K562 (cell line): ENCODE results near the gene RSPH10B. TPM values are rescaled to one million over a fixed set of nuclear protein-coding genes. Genes with fewer than 3 reads are reported as not detected.
A peak's percentile ranks its signal among the peaks of the same experiment; 100 is the strongest.

Source experiments
- BRD9 ChIP-seq: fragments of 450-650 bp; IDR thresholded peaks from 2 replicates; pipeline ENCODE4 v1.6.1; 2018; ENCODE audit warnings: low read depth; ENCODE audit not compliant: partially characterized antibody
- DACH1 ChIP-seq: fragments of 450-650 bp; IDR thresholded peaks from 2 replicates; pipeline ENCODE4 v1.6.1; 2018; ENCODE audit not compliant: partially characterized antibody
- FIP1L1 ChIP-seq: fragments of 200-400 bp; formaldehyde crosslinking; IDR thresholded peaks from 2 replicates; pipeline ENCODE4 v1.6.1; 2018; ENCODE audit warnings: mild to moderate bottlenecking, low read depth, low read length; ENCODE audit not compliant: poor library complexity, severe bottlenecking
- GATAD2A ChIP-seq: fragments of 450-650 bp; IDR thresholded peaks from 2 replicates; pipeline ENCODE4 v1.6.1; 2017
- IRF2 ChIP-seq: sonication (generic); formaldehyde crosslinking; IDR thresholded peaks from 2 replicates; pipeline ENCODE4 v1.8.1; 2022; ENCODE audit warnings: mild to moderate bottlenecking, missing genetic modification reagents
- NKRF ChIP-seq: fragments of 450-650 bp; IDR thresholded peaks from 2 replicates; pipeline ENCODE4 v1.6.1; 2016; ENCODE audit warnings: borderline replicate concordance
- SMARCC2 ChIP-seq: fragments of 450-650 bp; IDR thresholded peaks from 2 replicates; pipeline ENCODE4 v1.6.1; 2017; ENCODE audit warnings: antibody characterized with exemption, moderate library complexity, mild to moderate bottlenecking, low read depth
- SMARCE1 ChIP-seq: fragments of 450-650 bp; IDR thresholded peaks from 2 replicates; pipeline ENCODE4 v1.7.1; 2016; ENCODE audit warnings: mild to moderate bottlenecking
- TAL1 ChIP-seq: fragments of 450-650 bp; IDR thresholded peaks from 2 replicates; pipeline ENCODE4 v1.6.1; 2016; ENCODE audit warnings: mild to moderate bottlenecking
- TCF7L2 ChIP-seq: fragments of 150-350 bp; IDR thresholded peaks from 2 replicates; pipeline ENCODE4 v1.6.1; 2016; ENCODE audit warnings: low read depth, mild to moderate bottlenecking, low read length, moderate library complexity
- THRA ChIP-seq: fragments of 450-650 bp; IDR thresholded peaks from 2 replicates; pipeline ENCODE4 v1.6.1; 2017; ENCODE audit warnings: mild to moderate bottlenecking, moderate library complexity
- TSHZ1 ChIP-seq: fragments of 250-450 bp; sonication (Bioruptor Pico); IDR thresholded peaks from 2 replicates; pipeline ENCODE4 v1.4.0; 2020; ENCODE audit warnings: mild to moderate bottlenecking, moderate library complexity
- U2AF1 ChIP-seq: fragments of 200-400 bp; formaldehyde crosslinking; optimal IDR thresholded peaks from 2 replicates; pipeline ENCODE3; 2017; ENCODE audit warnings: mild to moderate bottlenecking, low read depth, low read length, moderate library complexity
- ZNF274 ChIP-seq: IDR thresholded peaks from 2 replicates; pipeline ENCODE4 v1.6.1; 2011; ENCODE audit warnings: low read depth, mild to moderate bottlenecking, low read length, moderate library complexity, borderline replicate concordance
- polyA plus RNA-seq, 8 experiments: library from polyadenylated mRNA; depleted of rRNA in 4 of 8; stranded (reverse) in 5 of 8; unstranded in 3 of 8; fragments of >200 nt; fragmentation: Nextera tagmentation in 2 of 8; fragmentation: Illumina TruSeq in 1 of 8; extraction: Ambion mirVana in 2 of 8; extraction: Trizol in 1 of 8; gene quantifications; 2 replicates each; pipeline versions ENCODE4 v1.2.1 to v1.2.3, GENCODE V29; 2011 to 2014; ENCODE audit warnings: inconsistent platforms in 1 of 8, missing spikeins in 1 of 8
- total RNA-seq, 7 experiments: library from RNA; depleted of rRNA in 6 of 7; stranded (reverse); fragments of >200 nt in 6 of 7; fragmentation: Illumina TruSeq in 2 of 7; extraction: Trizol in 2 of 7; gene quantifications; 2 replicates each; pipeline versions ENCODE4 v1.2.1 to v1.2.3, GENCODE V29; 2011 to 2021; ENCODE audit warnings: low replicate concordance in 1 of 7
- TF ChIP-seq, protein P1 (sequence below): fragments of 250-450 bp; sonication (Bioruptor Pico); IDR thresholded peaks from 2 replicates; pipeline ENCODE4 v1.8.0; 2022; ENCODE audit warnings: inconsistent platforms
- TF ChIP-seq, protein P2 (sequence below): sonication (generic); formaldehyde crosslinking; IDR thresholded peaks from 2 replicates; pipeline ENCODE4 v1.8.0; 2022; ENCODE audit warnings: mild to moderate bottlenecking, missing genetic modification reagents, borderline replicate concordance

RSPH10B gene
- total and polyA plus RNA-seq, 9 of the 15 experiments (the other 6 are each of a cell fraction or from before 2014, with no cell fraction given): 0.01 to 0.09 TPM; not detected in 7

GRCh38 chr7:6008668-6009611 lies 38.5 kb upstream of the RSPH10B start, which contains the start of the genes AIMP2 and PMS2 (continued):
- TF ChIP-seq TSHZ1 (CRISPR knock-in tag) (0 out of 2 replicates have a peak, but pooled peaks have one; percentile 24), ZNF274 (no peak), IRF2 (CRISPR knock-in tag) (no peak), GATAD2A (no peak), SMARCC2 (no peak), FIP1L1 (peak; percentile 22), BRD9 (no peak), U2AF1 (no peak), THRA (no peak), DACH1 (no peak), TAL1 (no peak), NKRF (peak; percentile 99), SMARCE1 (no peak; the same call in 1 of the 2 replicates), TCF7L2 (no peak)
- TF ChIP-seq, protein P1, sequence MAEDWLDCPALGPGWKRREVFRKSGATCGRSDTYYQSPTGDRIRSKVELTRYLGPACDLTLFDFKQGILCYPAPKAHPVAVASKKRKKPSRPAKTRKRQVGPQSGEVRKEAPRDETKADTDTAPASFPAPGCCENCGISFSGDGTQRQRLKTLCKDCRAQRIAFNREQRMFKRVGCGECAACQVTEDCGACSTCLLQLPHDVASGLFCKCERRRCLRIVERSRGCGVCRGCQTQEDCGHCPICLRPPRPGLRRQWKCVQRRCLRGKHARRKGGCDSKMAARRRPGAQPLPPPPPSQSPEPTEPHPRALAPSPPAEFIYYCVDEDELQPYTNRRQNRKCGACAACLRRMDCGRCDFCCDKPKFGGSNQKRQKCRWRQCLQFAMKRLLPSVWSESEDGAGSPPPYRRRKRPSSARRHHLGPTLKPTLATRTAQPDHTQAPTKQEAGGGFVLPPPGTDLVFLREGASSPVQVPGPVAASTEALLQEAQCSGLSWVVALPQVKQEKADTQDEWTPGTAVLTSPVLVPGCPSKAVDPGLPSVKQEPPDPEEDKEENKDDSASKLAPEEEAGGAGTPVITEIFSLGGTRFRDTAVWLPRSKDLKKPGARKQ (CRISPR knock-in tag): no peak
- TF ChIP-seq, protein P2, sequence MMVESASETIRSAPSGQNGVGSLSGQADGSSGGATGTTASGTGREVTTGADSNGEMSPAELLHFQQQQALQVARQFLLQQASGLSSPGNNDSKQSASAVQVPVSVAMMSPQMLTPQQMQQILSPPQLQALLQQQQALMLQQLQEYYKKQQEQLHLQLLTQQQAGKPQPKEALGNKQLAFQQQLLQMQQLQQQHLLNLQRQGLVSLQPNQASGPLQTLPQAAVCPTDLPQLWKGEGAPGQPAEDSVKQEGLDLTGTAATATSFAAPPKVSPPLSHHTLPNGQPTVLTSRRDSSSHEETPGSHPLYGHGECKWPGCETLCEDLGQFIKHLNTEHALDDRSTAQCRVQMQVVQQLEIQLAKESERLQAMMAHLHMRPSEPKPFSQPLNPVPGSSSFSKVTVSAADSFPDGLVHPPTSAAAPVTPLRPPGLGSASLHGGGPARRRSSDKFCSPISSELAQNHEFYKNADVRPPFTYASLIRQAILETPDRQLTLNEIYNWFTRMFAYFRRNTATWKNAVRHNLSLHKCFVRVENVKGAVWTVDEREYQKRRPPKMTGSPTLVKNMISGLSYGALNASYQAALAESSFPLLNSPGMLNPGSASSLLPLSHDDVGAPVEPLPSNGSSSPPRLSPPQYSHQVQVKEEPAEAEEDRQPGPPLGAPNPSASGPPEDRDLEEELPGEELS (CRISPR knock-in tag): peak; percentile 78; the same call in 1 of the 2 replicates
